Measurements from ENCODE around the gene FMNL2. TPM values are rescaled to one million over a fixed set of nuclear protein-coding genes. Genes with fewer than 3 reads are reported as not detected.

The FMNL2 gene
- polyA plus RNA-seq, 3 donors, result 0.28 to 3.2 (median 0.71) TPM

- 50% methylated on average over 2 of the region's 3 CpGs for whole genome bisulfite sequencing (ENCODE audit: insufficient coverage)
- DNase-seq, result peak in 1 of 3 donors; percentile 20
- intact Hi-C loops (cut with micrococcal nuclease), result no loop called here
- TF ChIP-seq CTCF (IDR thresholded peaks at IDR 0.05), result no peak
- Histone ChIP-seq H3K4me1 (ENCODE audit: control insufficient read depth in 1 of 2, insufficient read depth in 2 of 2, low read length in 2 of 2) (peaks cover 25 to 26% of the 10 kb centered on the region in 2 donors), H3K36me3 (replicated peaks in 1 of 2; ENCODE audit: control insufficient read depth in 1 of 2, insufficient read depth in 2 of 2, low read length in 2 of 2) (no peaks in the 10 kb centered on the region), H2AFZ (ENCODE audit: insufficient read depth, low read depth, low read length, poor library complexity, severe bottlenecking) (no peak overlapping the region), H3K27ac (ENCODE audit: low read depth in 1 of 2, low read length in 2 of 2) (no peak overlapping the region), H3K4me3 (replicated peaks in 1 of 3; ENCODE audit: low read depth in 2 of 3, low read length in 3 of 3) (no peak overlapping the region), H3K4me2 (replicated peaks; ENCODE audit: extremely low read depth, low read length, poor library complexity, severe bottlenecking) (no peak overlapping the region), H3K27me3 (ENCODE audit: control insufficient read depth in 2 of 2, insufficient read depth in 2 of 2, low read length in 2 of 2) (no peaks in the 10 kb centered on the region), H4K20me1 (ENCODE audit: insufficient read depth, low read length) (no peaks in the 10 kb centered on the region), H3K79me2 (ENCODE audit: insufficient read depth, low read length) (no peaks in the 10 kb centered on the region), H3K9ac (ENCODE audit: insufficient read depth, low read length, poor library complexity, severe bottlenecking) (no peak overlapping the region), H3K9me3 (replicated peaks in 1 of 2; ENCODE audit: control insufficient read depth in 1 of 2, insufficient read depth in 1 of 2, low read length in 2 of 2) (no peaks in the 10 kb centered on the region)
- peaks cover 0 to 2% (median 2%) of the 10 kb centered on the region in 3 donors for H3K27me3 Mint-ChIP-seq (ENCODE audit: low read depth in 3 of 3)
- H3K4me1 Mint-ChIP-seq, result peaks cover 41% of the 10 kb centered on the region
- peaks cover 0 to 3% (median 0%) of the 10 kb centered on the region in 7 donors for H3K9me3 Mint-ChIP-seq
- peaks cover 0 to 2% of the 10 kb centered on the region in 2 donors for H3K36me3 Mint-ChIP-seq
- no peak overlapping the region for H3K4me3 Mint-ChIP-seq
- peak overlapping the region in 2 of 7 donors; percentile 24 to 41 for H3K27ac Mint-ChIP-seq
These were observed 289.8 kb downstream of the FMNL2 start for GRCh38 chr2:152624805-152625204.

GRCh38 chr2:152626911-152627339 lies 292.0 kb downstream of the FMNL2 start:
- TF ChIP-seq CTCF (IDR thresholded peaks at IDR 0.05), result no peak
- peaks cover 0 to 2% (median 0%) of the 10 kb centered on the region in 3 donors for H3K27me3 Mint-ChIP-seq (ENCODE audit: low read depth in 3 of 3)
- Histone ChIP-seq H3K36me3 (replicated peaks in 1 of 2; ENCODE audit: control insufficient read depth in 1 of 2, insufficient read depth in 2 of 2, low read length in 2 of 2) (no peaks in the 10 kb centered on the region), H4K20me1 (ENCODE audit: insufficient read depth, low read length) (no peaks in the 10 kb centered on the region), H3K79me2 (ENCODE audit: insufficient read depth, low read length) (no peaks in the 10 kb centered on the region), H2AFZ (ENCODE audit: insufficient read depth, low read depth, low read length, poor library complexity, severe bottlenecking) (no peak overlapping the region), H3K27me3 (ENCODE audit: control insufficient read depth in 2 of 2, insufficient read depth in 2 of 2, low read length in 2 of 2) (no peaks in the 10 kb centered on the region), H3K4me1 (ENCODE audit: control insufficient read depth in 1 of 2, insufficient read depth in 2 of 2, low read length in 2 of 2) (peaks cover 21 to 26% of the 10 kb centered on the region in 2 donors), H3K9me3 (replicated peaks in 1 of 2; ENCODE audit: control insufficient read depth in 1 of 2, insufficient read depth in 1 of 2, low read length in 2 of 2) (no peaks in the 10 kb centered on the region), H3K4me3 (replicated peaks in 1 of 3; ENCODE audit: low read depth in 2 of 3, low read length in 3 of 3) (no peak overlapping the region), H3K27ac (ENCODE audit: low read depth in 1 of 2, low read length in 2 of 2) (no peak overlapping the region), H3K4me2 (replicated peaks; ENCODE audit: extremely low read depth, low read length, poor library complexity, severe bottlenecking) (no peak overlapping the region), H3K9ac (ENCODE audit: insufficient read depth, low read length, poor library complexity, severe bottlenecking) (no peak overlapping the region)
- peaks cover 31% of the 10 kb centered on the region for H3K4me1 Mint-ChIP-seq
- H3K4me3 Mint-ChIP-seq, result no peak overlapping the region
- intact Hi-C loops (cut with micrococcal nuclease), result no loop called here
- 92% methylated on average over 2 of the region's 4 CpGs for WGBS (ENCODE audit: insufficient coverage)
- H3K27ac Mint-ChIP-seq, result no peak overlapping the region
- H3K9me3 Mint-ChIP-seq, result peaks cover 0 to 3% (median 0%) of the 10 kb centered on the region in 7 donors
- peaks cover 0 to 3% of the 10 kb centered on the region in 2 donors for H3K36me3 Mint-ChIP-seq
- DNase-seq, result no peak
